HuH-7.5 (cell line): ENCODE data around the gene INPP5E.

Source experiments
- DNase-seq: peaks from one replicate; pipeline ENCODE4 v3.0.0; 2011; ENCODE audit warnings: low spot score

The INPP5E gene

DNA sequence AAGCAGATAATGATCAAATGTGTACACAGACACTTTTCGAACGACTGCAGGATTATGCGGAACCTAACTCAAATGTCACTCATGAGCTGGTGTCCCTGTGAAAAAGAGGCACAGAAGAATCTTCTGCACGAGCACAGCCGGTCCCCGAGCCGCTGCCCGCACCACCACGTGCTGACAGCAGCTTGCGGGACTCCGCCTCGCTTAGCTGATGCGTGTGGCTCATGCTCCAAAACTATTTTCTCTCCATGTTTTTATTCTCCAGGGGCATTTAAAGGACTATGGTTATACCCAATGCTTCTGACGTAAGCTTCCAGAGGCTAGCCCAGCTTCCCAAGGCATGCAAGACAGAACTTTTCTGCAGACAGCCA is 33.7 kb upstream of the INPP5E start:
- no peak for DNase-seq

GRCh38 chr9:136472640-136473353 is 33.2 kb upstream of the INPP5E start:
- no peak for DNase-seq

- DNase-seq, result no peak
Observed at GRCh38 chr9:136471802-136472487, 32.3 kb upstream of the INPP5E start.

DNA sequence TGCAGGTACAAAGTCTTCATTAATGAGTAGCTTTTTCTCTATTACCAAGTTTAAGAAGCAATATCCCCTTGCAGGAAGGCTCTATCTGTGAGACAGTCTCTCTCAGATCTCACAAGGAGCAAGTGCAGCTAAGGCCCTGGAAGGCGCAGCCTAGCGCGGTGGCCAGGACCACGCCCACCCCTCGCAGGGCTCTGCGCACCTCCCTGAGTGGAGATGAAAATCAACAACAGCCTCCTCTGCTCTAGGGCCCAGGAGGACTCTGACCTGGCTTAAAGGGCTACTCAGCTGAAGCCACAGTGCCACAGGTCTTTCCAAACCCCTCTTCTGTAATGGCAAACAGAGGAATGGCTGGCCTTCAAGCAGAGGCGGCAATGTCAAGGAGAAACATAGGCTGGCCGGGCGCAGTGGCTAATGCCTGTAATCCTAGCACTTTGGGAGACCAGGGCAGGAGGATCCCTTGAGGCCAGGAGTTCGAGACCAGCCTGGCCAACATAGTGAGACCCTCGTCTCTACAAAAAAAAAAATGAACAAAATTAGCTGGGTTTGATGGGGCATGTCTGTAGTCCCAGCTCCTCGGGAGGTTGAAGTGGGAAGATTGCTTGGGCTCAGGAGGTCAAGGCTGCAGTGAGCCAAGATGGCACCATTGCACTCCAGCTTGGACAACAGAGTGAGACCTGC is 31.3 kb upstream of the INPP5E start:
- no peak for DNase-seq

DNA sequence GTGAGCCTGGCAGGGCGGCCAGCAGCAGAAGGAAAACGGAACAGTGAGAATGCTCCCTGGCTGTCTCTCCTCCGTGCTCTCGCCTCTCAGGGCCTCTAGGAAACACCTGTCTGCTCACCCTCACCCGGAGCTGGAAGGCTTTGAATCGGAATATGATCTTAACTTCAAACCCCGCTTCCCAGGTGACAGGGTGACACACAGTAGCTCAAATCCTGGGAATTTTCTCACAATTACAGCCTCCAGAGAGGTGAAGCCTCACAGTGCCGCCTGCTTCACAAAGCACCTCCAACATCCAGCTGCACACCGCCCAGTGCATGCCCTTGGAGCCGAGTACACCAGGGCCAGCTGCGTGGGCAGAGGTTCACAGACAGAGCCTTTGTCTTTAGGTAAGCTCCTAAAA is 30.7 kb upstream of the INPP5E start:
- no peak for DNase-seq

GRCh38 chr9:136467766-136468165 is 28.1 kb upstream of the INPP5E start:
- DNase-seq, result no peak

GRCh38 chr9:136466155-136466541 is 26.5 kb upstream of the INPP5E start:
- no peak for DNase-seq

- DNase-seq, result no peak
Observed at GRCh38 chr9:136465500-136466154, 26.0 kb upstream of the INPP5E start.

DNA sequence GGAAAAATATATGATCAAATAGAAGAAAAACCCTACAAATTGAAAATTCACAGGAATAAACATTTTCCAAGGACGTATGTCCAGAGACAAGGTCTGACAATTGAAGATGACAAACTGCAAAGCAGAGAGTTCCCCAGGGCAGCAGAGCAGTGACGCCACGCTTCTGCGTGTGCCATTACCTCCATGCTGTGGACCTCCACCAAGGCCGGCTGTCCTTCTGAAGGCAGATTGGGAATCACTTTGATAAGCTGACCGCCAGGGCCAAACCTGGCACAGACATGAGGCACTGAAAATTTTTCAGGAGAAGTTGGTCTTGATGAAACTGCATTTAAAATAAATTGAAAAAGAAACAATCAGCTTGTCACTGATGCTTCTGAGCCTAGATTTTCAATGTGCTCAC is 24.6 kb upstream of the INPP5E start:
- DNase-seq, result no peak

DNA sequence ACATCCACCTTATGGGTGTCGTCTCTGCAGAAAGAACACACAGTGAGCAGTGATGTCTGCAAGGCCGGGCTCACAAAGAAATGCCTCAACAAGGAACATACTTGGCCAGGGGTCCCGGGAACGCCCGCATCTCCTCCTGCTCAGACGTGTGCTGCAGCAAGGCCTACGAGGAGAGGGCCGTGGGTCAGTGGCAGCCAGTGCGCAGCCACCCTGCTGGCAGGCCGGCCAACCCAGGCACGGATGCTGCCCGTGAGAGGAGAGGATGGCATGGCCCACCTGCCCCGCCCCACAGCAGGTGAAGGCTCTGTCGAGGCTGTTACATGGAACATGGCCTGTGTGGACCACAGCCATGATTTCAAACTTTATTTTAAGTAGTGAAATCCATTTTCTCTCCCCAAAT is 23.9 kb upstream of the INPP5E start:
- no peak for DNase-seq

- no peak for DNase-seq
Observed at GRCh38 chr9:136462664-136463063, 23.0 kb upstream of the INPP5E start.

- no peak for DNase-seq
Observed at GRCh38 chr9:136460772-136461325, 21.2 kb upstream of the INPP5E start.

GRCh38 chr9:136459425-136459824 is 19.8 kb upstream of the INPP5E start:
- no peak for DNase-seq

- DNase-seq, result no peak
Observed at GRCh38 chr9:136457326-136457725, 17.7 kb upstream of the INPP5E start.

- no peak for DNase-seq
Observed at GRCh38 chr9:136456258-136456657, 16.6 kb upstream of the INPP5E start.

- no peak for DNase-seq
Observed at GRCh38 chr9:136455043-136456002, 15.7 kb upstream of the INPP5E start.

DNA sequence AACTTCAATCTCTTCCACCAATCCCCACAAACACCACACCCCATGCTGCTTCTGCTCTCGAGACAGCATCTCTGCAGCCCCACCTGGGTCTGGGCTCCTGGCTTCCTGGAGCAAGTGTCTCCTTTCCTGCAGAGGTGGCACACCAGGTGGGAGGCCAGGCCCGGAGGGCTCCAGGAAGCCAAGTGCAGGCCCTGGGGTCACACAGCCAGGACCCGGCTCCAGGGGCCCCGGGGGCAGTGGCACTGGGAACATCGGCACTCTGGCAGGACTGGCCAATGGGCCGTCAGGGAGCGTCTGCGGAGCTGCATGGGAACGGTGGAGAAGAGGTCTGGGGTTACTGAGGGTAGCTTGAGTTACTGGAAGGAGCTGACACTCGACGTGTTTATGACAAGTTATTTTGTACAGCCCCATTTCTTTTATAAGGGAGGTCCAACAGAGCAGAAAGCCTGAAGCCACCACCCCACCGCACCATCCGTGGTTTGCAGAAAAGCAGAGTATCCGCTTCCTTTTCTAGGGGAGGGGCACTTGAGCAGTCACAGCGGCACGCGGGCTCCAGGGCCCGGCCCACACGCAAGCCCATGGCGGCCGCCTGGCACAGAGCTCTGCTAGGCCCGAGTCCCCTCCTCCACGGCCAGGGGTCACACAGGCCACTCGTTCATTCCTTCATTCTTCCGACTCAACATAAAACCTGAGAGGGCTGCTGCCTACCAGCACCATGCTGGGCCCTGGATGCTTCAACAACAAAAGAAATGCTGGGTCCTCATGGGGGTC is 14.6 kb upstream of the INPP5E start:
- DNase-seq, result no peak

DNA sequence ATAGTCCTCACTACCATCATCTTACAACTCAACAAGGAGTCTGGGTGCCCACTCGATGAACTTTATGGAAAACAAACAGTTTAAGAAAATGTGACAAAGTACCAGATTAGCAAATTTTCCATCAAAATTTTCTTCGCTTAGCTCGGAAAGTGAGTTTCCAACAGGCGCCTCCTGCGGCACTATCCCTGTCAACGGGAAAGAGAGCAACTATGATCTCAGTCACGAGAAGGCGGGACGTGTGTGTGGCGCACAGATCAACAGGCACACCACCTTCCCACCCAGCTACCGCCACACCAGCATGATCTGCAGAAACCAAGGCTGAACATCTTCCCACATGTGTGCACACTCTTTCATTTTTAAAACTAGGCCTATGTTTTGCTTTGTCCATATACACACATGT is 13.7 kb upstream of the INPP5E start:
- DNase-seq, result no peak

DNA sequence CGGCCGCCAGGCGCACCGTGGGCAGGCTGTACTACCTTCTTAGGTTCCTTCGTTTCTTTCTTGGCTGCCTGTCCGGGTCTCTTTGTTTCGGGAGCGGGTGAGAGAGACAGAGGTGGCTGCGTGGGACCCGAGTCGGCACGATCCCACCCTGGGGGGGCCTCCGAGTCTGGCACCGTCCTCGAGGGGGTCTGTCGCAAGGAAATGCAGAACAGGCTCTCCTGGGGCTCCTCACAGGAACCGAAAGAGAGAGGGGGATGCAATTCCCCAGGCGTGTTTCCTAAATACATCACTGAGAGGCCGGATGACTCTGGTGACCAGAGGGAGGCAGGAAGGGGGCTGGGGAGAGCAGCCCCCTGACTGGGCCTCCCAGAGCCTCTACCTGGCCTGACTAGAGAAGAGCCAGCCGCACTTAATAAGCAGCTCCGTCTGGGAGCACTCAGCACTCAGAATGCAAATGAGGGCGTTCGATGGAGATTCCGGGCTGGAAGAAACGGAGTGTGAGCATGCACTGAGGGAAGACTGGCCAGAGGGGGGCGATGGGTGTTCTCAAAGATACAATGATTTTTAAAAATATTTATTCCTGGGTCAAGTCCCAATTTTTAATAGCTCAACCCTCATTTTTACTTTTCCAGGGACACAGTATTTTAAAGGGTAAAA is 11.7 kb upstream of the INPP5E start:
- no peak for DNase-seq

- DNase-seq, result no peak
Observed at GRCh38 chr9:136448655-136449054, 9.0 kb upstream of the INPP5E start.
